Cardiac septum (tissue), 1 donor: ENCODE measurements around the gene DUSP9. TPM values are rescaled to one million over a fixed set of nuclear protein-coding genes. Genes with fewer than 3 reads are reported as not detected.
A peak's percentile ranks its signal among the peaks of the same experiment; 100 is the strongest.

ENCODE experiments used
- DNase-seq: peaks from one replicate; pipeline ENCODE4 v3.0.0-alpha.2; 2020; ENCODE audit warnings: low spot score
- intact Hi-C: fragments of 100-400 bp; cut with DNase I; formaldehyde crosslinking; loops from one replicate; pipeline ENCODE4 v1.14.0; 2022
- total RNA-seq: library from RNA; stranded (reverse); fragmentation: NEBNext Ultra II Directional; extraction: Animal tissue kit (Norgen Biotek cat#: 25700); gene quantifications from one replicate; pipeline ENCODE4 v1.2.1, GENCODE V29; 2021
- donor health status: DM: no; HTN: no; CAD: no.

Gene DUSP9
- total RNA-seq, 1 donor from 2014 or later, result not detected

DNA sequence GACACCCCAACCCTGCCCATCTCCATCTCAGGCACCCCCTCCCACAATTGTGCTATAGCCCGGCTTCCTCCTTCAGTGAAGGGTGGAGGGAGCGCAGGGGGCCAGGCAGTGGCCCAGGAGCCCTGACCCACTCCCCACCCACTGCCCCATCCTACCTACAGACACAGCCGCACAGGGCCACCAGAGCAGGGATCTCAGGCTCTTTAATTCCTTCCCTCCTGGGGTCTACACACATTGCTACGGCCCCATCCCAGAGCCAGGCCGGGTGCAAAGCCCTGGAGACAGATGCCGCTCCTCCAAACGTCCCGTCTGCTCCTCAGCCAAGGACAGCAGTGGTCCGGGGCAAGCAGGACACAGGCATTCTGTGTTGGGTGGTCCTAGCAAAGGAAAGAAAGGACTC, 12.8 kb upstream of the DUSP9 start:
- intact Hi-C loops, result no loop called here
- no peak for DNase-seq

DNA sequence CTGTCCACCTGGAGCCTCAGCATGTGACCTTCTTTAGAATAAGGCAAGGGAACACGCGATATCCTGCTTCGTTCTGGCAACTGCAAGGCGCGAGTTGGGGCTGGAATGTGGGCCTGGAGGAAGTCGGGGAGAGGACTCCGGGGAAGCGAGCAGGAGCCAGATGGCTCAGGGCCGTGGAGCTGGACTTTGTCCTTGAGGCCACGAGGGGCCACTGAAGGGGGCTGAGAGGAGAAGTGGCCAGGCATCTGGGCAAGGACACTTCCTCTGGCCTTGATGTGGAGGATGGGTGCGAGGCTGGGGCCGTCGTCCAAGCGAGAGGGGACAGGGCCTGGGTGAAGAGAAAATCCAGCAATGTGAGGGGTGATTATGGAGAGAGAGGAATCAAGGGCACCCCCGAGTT, 12.2 kb upstream of the DUSP9 start:
- DNase-seq, result no peak
- intact Hi-C loops, result no loop called here

DNA sequence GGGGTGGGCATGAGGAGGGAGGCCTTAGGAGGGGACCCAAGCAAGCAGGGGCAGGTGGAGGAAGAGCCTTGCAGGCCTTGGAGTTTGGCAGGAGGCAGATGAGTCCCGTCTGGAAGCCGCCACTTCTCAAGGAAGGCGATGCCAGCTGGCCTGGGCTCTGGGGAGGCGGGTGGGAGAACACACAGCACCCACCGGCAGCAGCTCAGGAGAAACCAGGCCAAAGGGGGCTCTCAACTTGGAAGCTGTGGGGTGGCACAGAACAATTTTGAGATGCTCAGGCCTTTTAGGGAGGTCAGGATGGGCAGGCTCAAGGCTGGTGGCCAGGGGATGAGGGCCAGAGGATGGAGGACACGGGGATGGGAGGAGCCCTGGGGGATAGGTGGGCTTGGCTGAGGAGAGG, 11.6 kb upstream of the DUSP9 start:
- intact Hi-C loops, result no loop called here
- DNase-seq, result no peak

GRCh38 chrX:153635788-153636668, 11.0 kb upstream of the DUSP9 start:
- intact Hi-C loops, result no loop called here
- peak; percentile 65 for DNase-seq

DNA sequence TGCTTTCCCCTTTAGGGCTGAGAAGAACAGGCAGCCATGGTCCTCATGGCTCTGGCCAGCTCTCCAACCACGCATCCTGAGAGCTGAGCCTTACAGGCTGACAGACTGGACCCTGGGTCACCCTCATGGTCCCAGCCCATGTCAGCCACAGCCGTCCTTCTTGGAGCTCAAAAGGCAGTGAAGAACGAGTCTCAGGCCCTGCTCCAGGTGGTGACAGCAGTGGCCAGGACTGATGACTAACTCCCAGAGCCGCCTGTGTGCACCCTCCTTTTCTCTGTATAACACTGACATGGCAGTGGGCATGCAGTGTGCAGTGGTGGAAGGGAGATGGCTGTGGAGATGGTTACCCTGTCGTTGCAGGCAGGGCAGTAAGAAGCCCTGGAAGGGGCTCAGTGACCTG, 10.3 kb upstream of the DUSP9 start:
- peak; percentile 67 for DNase-seq
- intact Hi-C loops, result no loop called here

DNA sequence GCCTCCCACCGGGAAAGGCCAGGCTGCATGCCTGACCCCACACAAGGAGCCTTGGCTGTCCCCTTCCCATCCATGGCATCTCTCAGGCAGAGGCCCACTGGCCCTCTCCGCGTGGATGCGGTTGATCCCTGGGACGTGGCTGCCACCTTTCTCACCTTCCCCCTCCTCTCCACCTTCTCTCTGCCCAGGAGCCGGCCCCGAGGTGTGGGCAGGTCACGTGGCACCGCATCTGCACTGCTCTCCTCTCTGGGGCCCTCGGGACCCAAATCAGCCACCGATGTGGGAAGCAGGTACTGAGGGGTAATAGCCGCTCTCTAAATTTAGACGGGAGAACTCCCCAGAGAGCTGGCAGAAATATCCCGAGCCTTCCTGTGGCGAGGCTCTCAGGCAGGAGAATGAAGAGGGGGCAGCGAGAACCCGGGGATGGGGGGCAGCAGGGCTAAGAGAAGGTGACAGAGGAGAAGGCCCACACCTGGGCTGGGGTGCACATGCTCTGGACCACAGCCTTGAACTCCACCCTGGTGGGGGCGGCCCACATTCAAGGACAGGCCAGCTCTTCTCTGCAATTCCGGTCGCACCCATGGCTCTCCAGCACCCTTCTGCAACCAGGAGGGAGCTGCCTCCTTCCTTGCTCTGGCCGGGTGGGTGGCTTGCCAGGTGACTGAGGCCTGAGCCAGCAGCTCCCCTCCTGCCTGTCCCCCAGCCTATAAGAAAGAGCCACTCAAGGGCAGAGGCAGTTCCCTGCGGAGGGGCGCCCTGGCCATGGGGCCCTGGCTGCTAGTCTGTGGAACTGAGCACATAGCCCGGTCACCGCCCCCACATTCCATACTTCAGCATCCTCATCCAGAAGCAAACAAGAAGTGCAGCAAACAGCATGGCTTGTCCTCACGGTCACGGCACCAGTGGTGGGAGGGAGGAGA, 9.6 kb upstream of the DUSP9 start:
- peak; percentile 62 for DNase-seq
- intact Hi-C loops, result no loop called here

- intact Hi-C loops, result no loop called here
- no peak for DNase-seq
These were observed 9.0 kb upstream of the DUSP9 start for GRCh38 chrX:153638041-153638371.

- intact Hi-C loops, result no loop called here
- peak; percentile 72 for DNase-seq
These were observed 8.4 kb upstream of the DUSP9 start for GRCh38 chrX:153638436-153639176.

- DNase-seq, result peak; percentile 71
- intact Hi-C loops, result no loop called here
These were observed 7.6 kb upstream of the DUSP9 start for GRCh38 chrX:153639177-153640044.

DNA sequence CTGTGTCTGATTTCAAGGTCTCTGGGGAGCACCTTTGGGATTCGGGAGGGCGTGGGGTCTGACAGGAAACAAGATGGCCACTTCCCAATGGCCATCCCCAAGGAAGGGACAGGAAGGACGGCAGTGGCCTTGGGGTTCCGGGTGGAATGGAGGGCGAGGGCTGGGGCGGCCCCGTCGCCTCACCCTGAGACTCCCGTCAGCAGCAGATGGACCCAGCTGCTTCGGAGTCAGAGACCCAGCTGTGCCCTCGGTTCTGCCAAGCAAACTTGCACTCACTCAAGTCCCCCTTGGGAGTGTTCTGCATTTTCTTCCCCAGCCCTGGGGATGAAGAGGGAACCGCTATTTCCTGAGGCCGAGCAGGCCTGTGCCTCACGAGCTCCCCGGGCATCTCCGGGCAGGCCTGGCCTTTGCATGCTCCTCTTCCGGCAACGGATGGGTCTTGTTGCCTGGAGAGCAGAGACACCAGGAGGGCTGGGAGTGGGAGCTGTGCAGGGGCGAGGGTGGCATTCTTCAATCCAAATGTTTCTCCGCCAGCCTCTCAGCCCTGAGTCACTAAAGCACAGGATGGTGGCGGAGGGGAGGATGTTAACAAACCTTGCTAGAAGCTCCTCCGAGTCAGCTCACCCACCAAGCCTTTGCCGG, 6.8 kb upstream of the DUSP9 start:
- DNase-seq, result peak; percentile 65
- intact Hi-C loops, result no loop called here

GRCh38 chrX:153640736-153641575, 6.0 kb upstream of the DUSP9 start:
- intact Hi-C loops, result no loop called here
- peak; percentile 71 for DNase-seq

- no peak for DNase-seq
- intact Hi-C loops, result no loop called here
These were observed 5.4 kb upstream of the DUSP9 start for GRCh38 chrX:153641627-153642026.

- intact Hi-C loops, result no loop called here
- DNase-seq, result peak; percentile 54
These were observed 4.8 kb upstream of the DUSP9 start for GRCh38 chrX:153642051-153642654.

- peak; percentile 71 for DNase-seq
- intact Hi-C loops, result no loop called here
These were observed 4.2 kb upstream of the DUSP9 start for GRCh38 chrX:153642655-153643430.

DNA sequence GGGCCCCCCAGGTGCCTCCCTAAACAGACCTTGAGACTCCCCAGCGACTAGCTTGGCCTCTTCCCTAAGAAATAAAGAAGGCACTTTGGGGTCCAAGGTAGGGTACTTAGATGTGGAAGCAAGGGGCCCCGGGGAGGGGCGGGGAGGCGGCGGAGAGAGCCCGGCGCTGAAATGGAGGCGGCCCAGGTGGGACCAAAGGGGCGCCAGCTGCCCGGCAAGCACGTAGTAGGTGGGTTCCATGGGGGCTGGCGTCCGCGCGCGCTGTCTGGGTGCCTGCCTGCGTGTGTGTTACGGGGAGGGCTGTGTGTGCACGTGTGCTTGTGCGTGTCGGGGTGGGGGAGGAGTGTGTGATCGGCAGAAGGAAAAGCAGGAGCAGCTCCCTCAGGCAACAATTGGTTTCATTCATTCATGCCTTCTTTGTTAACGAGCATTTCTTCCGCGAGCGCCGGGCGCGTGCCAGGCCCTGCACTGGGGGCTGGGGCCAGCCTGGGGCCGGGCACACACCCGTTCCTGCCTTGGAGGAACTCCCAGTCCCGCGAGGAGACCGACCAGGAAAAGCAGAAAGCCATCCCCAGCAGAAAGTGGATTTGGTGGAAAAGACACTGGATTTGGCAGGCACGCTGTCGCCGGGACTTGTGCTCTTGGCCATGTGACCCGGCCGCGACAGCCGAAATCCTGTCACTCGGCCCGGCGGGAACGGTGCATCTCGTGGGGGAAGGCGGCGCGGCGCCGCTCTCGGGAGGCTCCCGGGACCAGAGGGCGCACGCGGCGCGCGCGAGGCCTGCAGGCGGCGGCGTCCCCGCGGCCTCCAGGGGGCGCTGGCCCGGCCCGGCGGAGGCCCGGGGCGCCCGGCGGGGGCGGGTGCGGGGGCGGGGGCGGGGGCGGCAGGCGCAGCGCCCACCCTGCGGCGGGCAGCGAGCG, 3.3 kb upstream of the DUSP9 start:
- intact Hi-C loops, result no loop called here
- peak; percentile 41 for DNase-seq
